Esophagus (tissue), 2 donors: ENCODE measurements around the gene MSI2. TPM values are rescaled to one million over a fixed set of nuclear protein-coding genes. Genes with fewer than 3 reads are reported as not detected.

Experiments used
- H3K27ac ChIP-seq, 2 donors: one replicate each; pipeline ENCODE4 v1.5.1; 2013; ENCODE audit warnings: low read depth in 2 of 2, mild to moderate bottlenecking in 2 of 2, inconsistent platforms in 1 of 2, low read length in 1 of 2, moderate library complexity in 1 of 2
- H3K27me3 ChIP-seq, 2 donors: one replicate each; pipeline ENCODE4 v1.6.1; 2013; ENCODE audit warnings: low read length in 2 of 2, control low read depth in 1 of 2, mild to moderate bottlenecking in 1 of 2; ENCODE audit not compliant: insufficient read depth in 2 of 2, control insufficient read depth in 1 of 2
- H3K36me3 ChIP-seq, 2 donors: one replicate each; pipeline ENCODE4 v1.6.1; 2013; ENCODE audit warnings: low read length in 1 of 2; ENCODE audit not compliant: control insufficient read depth in 2 of 2, insufficient read depth in 2 of 2
- H3K4me1 ChIP-seq, 2 donors: one replicate each; pipeline ENCODE4 v1.6.1; 2013; ENCODE audit warnings: low read length in 1 of 2; ENCODE audit not compliant: control insufficient read depth in 2 of 2, insufficient read depth in 2 of 2
- H3K4me3 ChIP-seq, 2 donors: one replicate each; pipeline ENCODE4 v1.5.1; 2013; ENCODE audit warnings: low read length in 2 of 2, mild to moderate bottlenecking in 2 of 2, low read depth in 1 of 2, moderate library complexity in 1 of 2
- H3K9me3 ChIP-seq, 2 donors: one replicate each; pipeline ENCODE4 v1.6.1; 2013; ENCODE audit warnings: mild to moderate bottlenecking in 2 of 2, low read depth in 1 of 2, low read length in 1 of 2, moderate library complexity in 1 of 2; ENCODE audit not compliant: control insufficient read depth in 2 of 2, insufficient read depth in 1 of 2
- WGBS, 2 donors: extraction: QIAGEN DNeasy Blood & Tissue Kit; methylation state at CpG; one replicate each; pipeline ENCODE4 v1.1.7; 2013; 5-methylcytosine and 5-hydroxymethylcytosine counted together
- polyA plus RNA-seq, 2 donors: library from polyadenylated mRNA; stranded (reverse); fragments of 200-250 nt; gene quantifications; one replicate each; pipeline ENCODE4 v1.2.3, GENCODE V29; 2013
- donor health status: healthy with polysubstance abuse.
- donor health status: Bipolar disorder and iron deficiency.

MSI2 gene
- polyA plus RNA-seq, 2 donors, result 7.8 to 8.2 TPM

- H3K36me3 ChIP-seq, result peaks cover 0 to 4% of the 10 kb centered on the region in 2 donors
- H3K27ac ChIP-seq, result no peak overlapping the region
- H3K9me3 ChIP-seq, result no peaks in the 10 kb centered on the region
- WGBS, 2 donors, result 90 to 92% methylated on average over 14 of the region's 14 CpGs
- H3K4me1 ChIP-seq, result peaks cover 0 to 2% of the 10 kb centered on the region in 2 donors
- H3K27me3 ChIP-seq, result no peaks in the 10 kb centered on the region
- H3K4me3 ChIP-seq, result no peak overlapping the region
These were observed 255.3 kb downstream of the MSI2 start for GRCh38 chr17:57511475-57512123.

GRCh38 chr17:57512258-57512657 is 255.9 kb downstream of the MSI2 start:
- no peaks in the 10 kb centered on the region for H3K9me3 ChIP-seq
- 60 to 79% methylated on average over 3 of the region's 3 CpGs for WGBS, 2 donors
- H3K4me1 ChIP-seq, result peaks cover 0 to 2% of the 10 kb centered on the region in 2 donors

GRCh38 chr17:57512691-57513090 is 256.4 kb downstream of the MSI2 start:
- WGBS, 2 donors, result 90 to 91% methylated on average over 3 of the region's 3 CpGs
- H3K27me3 ChIP-seq, result no peaks in the 10 kb centered on the region
- H3K4me3 ChIP-seq, result no peak overlapping the region
- H3K36me3 ChIP-seq, result peaks cover 0 to 4% of the 10 kb centered on the region in 2 donors
- peaks cover 0 to 2% of the 10 kb centered on the region in 2 donors for H3K4me1 ChIP-seq
- no peaks in the 10 kb centered on the region for H3K9me3 ChIP-seq
- no peak overlapping the region for H3K27ac ChIP-seq

More at GRCh38 chr17:57512258-57512657, 255.9 kb downstream of the MSI2 start:
- no peak overlapping the region for H3K27ac ChIP-seq
- H3K27me3 ChIP-seq, result no peaks in the 10 kb centered on the region
- H3K36me3 ChIP-seq, result peaks cover 0 to 4% of the 10 kb centered on the region in 2 donors
- H3K4me3 ChIP-seq, result no peak overlapping the region

GRCh38 chr17:57513569-57513968 is 257.2 kb downstream of the MSI2 start:
- H3K4me3 ChIP-seq, result no peak overlapping the region
- no peaks in the 10 kb centered on the region for H3K9me3 ChIP-seq
- H3K27me3 ChIP-seq, result no peaks in the 10 kb centered on the region
- no peak overlapping the region for H3K27ac ChIP-seq
- peaks cover 0 to 4% of the 10 kb centered on the region in 2 donors for H3K36me3 ChIP-seq
- WGBS, 2 donors, result 82 to 85% methylated on average over 4 of the region's 4 CpGs
- H3K4me1 ChIP-seq, result peaks cover 0 to 2% of the 10 kb centered on the region in 2 donors

- H3K4me3 ChIP-seq, result no peak overlapping the region
- H3K27me3 ChIP-seq, result no peaks in the 10 kb centered on the region
- no peak overlapping the region for H3K27ac ChIP-seq
- no peaks in the 10 kb centered on the region for H3K9me3 ChIP-seq
- WGBS, 2 donors, result 57 to 81% methylated on average over 4 of the region's 4 CpGs
- H3K4me1 ChIP-seq, result peaks cover 0 to 6% of the 10 kb centered on the region in 2 donors
- H3K36me3 ChIP-seq, result peaks cover 0 to 4% of the 10 kb centered on the region in 2 donors
These were observed 258.3 kb downstream of the MSI2 start for GRCh38 chr17:57514614-57515013.

GRCh38 chr17:57515662-57516211 is 259.4 kb downstream of the MSI2 start:
- Histone ChIP-seq H3K27me3 (no peaks in the 10 kb centered on the region), H3K9me3 (no peaks in the 10 kb centered on the region), H3K4me1 (peaks cover 0 to 6% of the 10 kb centered on the region in 2 donors), H3K4me3 (no peak overlapping the region), H3K27ac (no peak overlapping the region), H3K36me3 (peaks cover 0 to 4% of the 10 kb centered on the region in 2 donors)
- WGBS, 2 donors, result 98 to 100% methylated on average over 1 of the region's 1 CpG

GRCh38 chr17:57516290-57517230 is 260.2 kb downstream of the MSI2 start:
- H3K27me3 ChIP-seq, result no peaks in the 10 kb centered on the region
- no peaks in the 10 kb centered on the region for H3K9me3 ChIP-seq
- no peak overlapping the region for H3K4me3 ChIP-seq
- 70 to 82% methylated on average over 10 of the region's 10 CpGs for WGBS, 2 donors
- no peak overlapping the region for H3K27ac ChIP-seq
- H3K36me3 ChIP-seq, result peaks cover 0 to 2% of the 10 kb centered on the region in 2 donors
- H3K4me1 ChIP-seq, result peaks cover 0 to 6% of the 10 kb centered on the region in 2 donors

- peaks cover 0 to 6% of the 10 kb centered on the region in 2 donors for H3K4me1 ChIP-seq
These were observed 260.9 kb downstream of the MSI2 start for GRCh38 chr17:57517273-57517631.

GRCh38 chr17:57517632-57518456 is 261.5 kb downstream of the MSI2 start:
- peaks cover 0 to 4% of the 10 kb centered on the region in 2 donors for H3K4me1 ChIP-seq

More at GRCh38 chr17:57517273-57517631, 260.9 kb downstream of the MSI2 start:
- no peaks in the 10 kb centered on the region for H3K9me3 ChIP-seq
- H3K4me3 ChIP-seq, result no peak overlapping the region
- H3K27me3 ChIP-seq, result no peaks in the 10 kb centered on the region
- H3K27ac ChIP-seq, result no peak overlapping the region
- WGBS, 2 donors, result 88% methylated on average over 7 of the region's 7 CpGs
- no peaks in the 10 kb centered on the region for H3K36me3 ChIP-seq

More at GRCh38 chr17:57517632-57518456, 261.5 kb downstream of the MSI2 start:
- no peaks in the 10 kb centered on the region for H3K9me3 ChIP-seq
- H3K27me3 ChIP-seq, result no peaks in the 10 kb centered on the region
- no peak overlapping the region for H3K4me3 ChIP-seq
- no peak overlapping the region for H3K27ac ChIP-seq
- no peaks in the 10 kb centered on the region for H3K36me3 ChIP-seq
- 73 to 86% methylated on average over 8 of the region's 8 CpGs for WGBS, 2 donors
